K562 (cell line): ENCODE measurements around the gene UMAD1. TPM values are rescaled to one million over a fixed set of nuclear protein-coding genes. Genes with fewer than 3 reads are reported as not detected.

Experiments
- ATAC-seq: fragments of 200-7000 bp; cut with Tn5 transposase; 3 replicates; pipeline ENCODE4 v1.9.1; 2020; ENCODE audit warnings: moderate library complexity
- BruUV-seq: library from RNA; stranded (reverse); fragments of 400-500 nt; replicated peaks from 2 replicates; lab custom pipeline; 2021; lab: Mats Ljungman, UMichigan
- CTCF ChIA-PET: fragments of 300-600 bp; formaldehyde crosslinking; extraction: SDS; loops from one replicate; lab custom pipeline; 2021; ENCODE audit warnings: low intra/inter-chr PET ratio; lab: Yijun Ruan, JAX
- POLR2A ChIA-PET: fragments of 300-600, 350-650 bp; sonication (Branson Sonifier 250); formaldehyde crosslinking; extraction: SDS; loops from one replicate; lab custom pipeline; 2021; ENCODE audit warnings: antibody characterized with exemption, inconsistent platforms; lab: Yijun Ruan, JAX
- DNase-seq, 4 experiments: peaks; one replicate each; pipeline versions ENCODE4 v3.0.0 to v3.0.0-alpha.2; 2011 to 2018; ENCODE audit warnings: low spot score in 3 of 4, mixed read lengths in 3 of 4; ENCODE audit errors: extremely low read depth in 1 of 4
- FAIRE-seq: peaks from 2 replicates; lab custom pipeline; 2011; peaks lifted over from hg19 to GRCh38; lab: Jason Lieb, UNC
- H2AFZ ChIP-seq: 2 replicates; pipeline ENCODE4 v1.6.0; 2011; ENCODE audit warnings: low read depth, low read length, control low read depth, inconsistent platforms
- H3K27ac ChIP-seq: fragments of 200-600 bp; 3 replicates; pipeline ENCODE4 v1.8.0; 2011; ENCODE audit warnings: low read depth, mild to moderate bottlenecking, control low read depth, inconsistent platforms, low read length, moderate library complexity, mixed read lengths; ENCODE audit errors: extremely low read depth
- H3K27me3 ChIP-seq, 2 experiments: fragments of 300-600 bp in 1 of 2; 2 replicates in 1 of 2; 3 replicates in 1 of 2; pipeline versions ENCODE4 v1.6.0 to v1.8.0; 2011; ENCODE audit warnings: inconsistent platforms in 2 of 2, low read length in 2 of 2, mild to moderate bottlenecking in 1 of 2, mixed read lengths in 1 of 2, moderate library complexity in 1 of 2; ENCODE audit not compliant: control insufficient read depth in 2 of 2, insufficient read depth in 2 of 2
- H3K36me3 ChIP-seq: fragments of 300-600 bp; 3 replicates; pipeline ENCODE4 v1.8.0; 2011; ENCODE audit warnings: mild to moderate bottlenecking, low read length, inconsistent platforms; ENCODE audit not compliant: control insufficient read depth, insufficient read depth
- H3K4me1 ChIP-seq, 2 experiments: fragments of 200-600 bp in 1 of 2; replicated peaks in 1 of 2; 2 replicates in 1 of 2; 3 replicates in 1 of 2; pipeline versions ENCODE4 v1.5.1 to v1.8.0; 2011; ENCODE audit warnings: inconsistent platforms in 2 of 2, low read length in 2 of 2, mild to moderate bottlenecking in 1 of 2, mixed read lengths in 1 of 2, moderate library complexity in 1 of 2; ENCODE audit not compliant: control insufficient read depth in 2 of 2, insufficient read depth in 2 of 2
- H3K4me2 ChIP-seq: 2 replicates; pipeline ENCODE4 v1.6.1; 2011; ENCODE audit warnings: low read length, control low read depth, inconsistent platforms, mixed read lengths; ENCODE audit not compliant: insufficient read depth
- H3K4me3 ChIP-seq: fragments of 200-600 bp; sonication (generic), shearing (Covaris generic); 2 replicates; pipeline ENCODE4 v1.5.1; 2016; ENCODE audit warnings: control low read depth, inconsistent platforms
- H3K79me2 ChIP-seq: fragments of 200-600 bp; 3 replicates; pipeline ENCODE4 v1.8.0; 2011; ENCODE audit warnings: low read length, inconsistent platforms; ENCODE audit not compliant: control insufficient read depth, insufficient read depth
- H3K9ac ChIP-seq, 2 experiments: 2 replicates each; pipeline versions ENCODE4 v1.6.0 to v1.6.1; 2011; ENCODE audit warnings: low read depth in 2 of 2, low read length in 2 of 2, control low read depth in 1 of 2, inconsistent platforms in 1 of 2, mild to moderate bottlenecking in 1 of 2, mixed read lengths in 1 of 2; ENCODE audit not compliant: insufficient read depth in 1 of 2
- H3K9me1 ChIP-seq: one replicate; pipeline ENCODE4 v1.6.0; 2011; ENCODE audit warnings: inconsistent platforms, mild to moderate bottlenecking, low read length, moderate library complexity; ENCODE audit not compliant: control insufficient read depth, insufficient read depth
- H3K9me3 ChIP-seq: replicated peaks from 2 replicates; pipeline ENCODE4 v1.5.1; 2011; ENCODE audit warnings: low read depth, low read length, inconsistent platforms; ENCODE audit not compliant: control insufficient read depth, insufficient read depth
- H4K20me1 ChIP-seq: replicated peaks from 2 replicates; pipeline ENCODE4 v1.6.1; 2011; ENCODE audit warnings: low read length, inconsistent platforms, mixed read lengths; ENCODE audit not compliant: control insufficient read depth, insufficient read depth
- ELK3 ChIP-seq: fragments of 450-650 bp; formaldehyde crosslinking; IDR thresholded peaks from 2 replicates; pipeline ENCODE4 v1.4.0; 2020; ENCODE audit warnings: mild to moderate bottlenecking
- FOXA3 ChIP-seq, 2 experiments: fragments of 450-650 bp in 1 of 2; sonication (generic) in 1 of 2; formaldehyde crosslinking; IDR thresholded peaks in 1 of 2; conservative IDR thresholded peaks in 1 of 2; 2 replicates each; pipeline versions ENCODE4 v1.4.0 to v1.8.0; 2020 to 2022; ENCODE audit warnings: mild to moderate bottlenecking in 2 of 2, missing genetic modification reagents in 1 of 2
- USF2 ChIP-seq: sonication (generic); formaldehyde crosslinking; IDR thresholded peaks from 2 replicates; pipeline ENCODE4 v1.5.0; 2020; ENCODE audit warnings: missing genetic modification reagents
- in situ Hi-C: fragments of 300-500 bp; cut with MboI; formaldehyde crosslinking; loops from 4 replicates; pipeline ENCODE4 v1.15.0; 2018; ENCODE audit warnings: inconsistent platforms, mixed read lengths
- intact Hi-C: fragments of 100-400 bp; cut with micrococcal nuclease; formaldehyde crosslinking; loops from 2 replicates; pipeline ENCODE4 v1.14.2; 2022
- polyA plus RNA-seq, 8 experiments: library from polyadenylated mRNA; depleted of rRNA in 4 of 8; stranded (reverse) in 5 of 8; unstranded in 3 of 8; fragments of >200 nt; fragmentation: Nextera tagmentation in 2 of 8; fragmentation: Illumina TruSeq in 1 of 8; extraction: Ambion mirVana in 2 of 8; extraction: Trizol in 1 of 8; gene quantifications; 2 replicates each; pipeline versions ENCODE4 v1.2.1 to v1.2.3, GENCODE V29; 2011 to 2014; ENCODE audit warnings: inconsistent platforms in 1 of 8, missing spikeins in 1 of 8
- total RNA-seq, 7 experiments: library from RNA; depleted of rRNA in 6 of 7; stranded (reverse); fragments of >200 nt in 6 of 7; fragmentation: Illumina TruSeq in 2 of 7; extraction: Trizol in 2 of 7; gene quantifications; 2 replicates each; pipeline versions ENCODE4 v1.2.1 to v1.2.3, GENCODE V29; 2011 to 2021; ENCODE audit warnings: low replicate concordance in 1 of 7
- TF ChIP-seq, protein P1 (sequence below): fragments of 450-650 bp; IDR thresholded peaks from 2 replicates; pipeline ENCODE4 v1.6.1; 2016; ENCODE audit warnings: missing biosample characterization, missing genetic modification characterization

Gene UMAD1
- total and polyA plus RNA-seq, 9 of the 15 experiments (the other 6 are each of a cell fraction or from before 2014, with no cell fraction given) = 9.0 to 26.7 (median 13.3) TPM

DNA sequence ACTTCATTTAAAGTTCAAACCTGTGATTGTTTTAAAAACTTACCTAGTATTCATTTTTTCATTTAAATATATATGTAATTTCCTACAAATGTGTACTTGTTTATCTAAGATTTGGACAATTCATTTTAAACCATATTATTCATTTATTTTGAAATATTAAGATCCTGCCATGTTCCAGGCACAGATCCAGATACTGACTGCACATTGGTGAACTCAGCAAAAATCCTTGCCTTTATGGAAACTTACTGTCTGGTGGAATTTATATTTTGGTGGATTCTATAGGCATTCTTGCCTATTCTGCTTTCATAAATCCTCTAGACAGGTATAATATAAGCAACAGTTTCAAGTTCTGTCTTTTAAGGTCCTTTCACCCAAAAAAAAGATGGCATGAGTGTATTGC, 126.1 kb downstream of the UMAD1 start:
- in situ Hi-C loops = no loop called here
- ChIA-PET CTCF (no interaction called here), POLR2A (interaction anchor here (0.6 kb wide), 1 partner anchor 444 kb away, joined by 3 read pairs; no protein-coding TSS in a partner anchor)
- Histone ChIP-seq H3K4me1 (no peaks in the 10 kb centered on the region; a peak in 1 of 5 replicates), H3K9me3 (no peaks in the 10 kb centered on the region), H3K27ac (no peak overlapping the region), H3K4me2 (no peak overlapping the region), H4K20me1 (no peaks in the 10 kb centered on the region), H3K36me3 (no peaks in the 10 kb centered on the region), H3K79me2 (no peaks in the 10 kb centered on the region), H3K9me1 (no peaks in the 10 kb centered on the region), H3K9ac (no peak overlapping the region), H3K4me3 (no peak overlapping the region), H3K27me3 (no peaks in the 10 kb centered on the region), H2AFZ (no peak overlapping the region)
- DNase-seq (no peak), ATAC-seq (no peak), FAIRE-seq (no peak)
- no peak for TF ChIP-seq USF2 (CRISPR knock-in tag)
- TF ChIP-seq ELK3 (CRISPR knock-in tag) = no peak
- TF ChIP-seq FOXA3 (CRISPR knock-in tag; conservative IDR thresholded peaks at IDR 0.05 in 1 of 2, IDR thresholded peaks at IDR 0.05 in 1 of 2) = no peak
- TF ChIP-seq, protein P1, sequence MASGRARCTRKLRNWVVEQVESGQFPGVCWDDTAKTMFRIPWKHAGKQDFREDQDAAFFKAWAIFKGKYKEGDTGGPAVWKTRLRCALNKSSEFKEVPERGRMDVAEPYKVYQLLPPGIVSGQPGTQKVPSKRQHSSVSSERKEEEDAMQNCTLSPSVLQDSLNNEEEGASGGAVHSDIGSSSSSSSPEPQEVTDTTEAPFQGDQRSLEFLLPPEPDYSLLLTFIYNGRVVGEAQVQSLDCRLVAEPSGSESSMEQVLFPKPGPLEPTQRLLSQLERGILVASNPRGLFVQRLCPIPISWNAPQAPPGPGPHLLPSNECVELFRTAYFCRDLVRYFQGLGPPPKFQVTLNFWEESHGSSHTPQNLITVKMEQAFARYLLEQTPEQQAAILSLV (tag) = no peak
- BruUV-seq = no TSS peak
- intact Hi-C loops = loop anchor here (5.0 to 10.0 kb wide), 4 partner anchors 172 to 528 kb away; no protein-coding TSS in a partner anchor
